Measurements from ENCODE around the gene KCNJ12.

The KCNJ12 gene

GRCh38 chr17:21370430-21370829 is 5.7 kb upstream of the KCNJ12 start:
- DNase-seq = peak; percentile 19 to 43

GRCh38 chr17:21371511-21372081 is 4.6 kb upstream of the KCNJ12 start:
- DNase-seq = no peak

DNA sequence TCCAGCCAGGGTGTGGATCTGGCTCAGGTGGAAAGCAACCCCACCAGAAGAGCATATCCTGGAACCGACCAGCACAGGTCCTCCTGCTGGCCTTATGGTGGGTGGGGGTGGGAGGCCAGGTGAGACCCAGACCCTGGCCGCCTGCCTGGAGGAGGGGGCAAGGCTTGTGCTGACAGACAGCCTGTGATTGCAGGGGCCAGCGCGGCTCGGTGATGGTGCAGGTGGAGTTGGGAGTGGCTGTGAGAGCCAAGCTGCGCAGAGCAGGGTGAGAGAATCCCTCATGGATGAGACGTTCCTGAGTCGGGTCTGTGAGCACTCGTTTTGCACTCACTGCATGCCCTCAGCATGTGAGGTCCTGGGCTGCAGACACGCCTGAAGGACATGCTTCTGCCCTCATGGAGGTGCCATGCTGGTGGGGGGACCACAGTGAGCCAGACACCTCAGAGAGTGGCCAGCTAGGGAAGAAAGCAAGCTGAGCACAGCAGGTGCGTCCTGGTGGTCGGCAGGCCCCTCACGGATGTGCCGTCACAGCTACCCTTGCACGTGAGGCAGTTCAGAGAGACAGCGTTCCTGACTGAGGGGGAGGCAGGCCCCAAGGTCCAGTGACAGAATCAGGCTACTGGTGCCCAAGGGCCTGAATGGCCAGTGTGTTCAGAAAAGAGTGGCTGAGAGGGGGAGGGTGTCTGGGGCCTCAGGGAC is 3.8 kb upstream of the KCNJ12 start:
- DNase-seq = no peak

DNA sequence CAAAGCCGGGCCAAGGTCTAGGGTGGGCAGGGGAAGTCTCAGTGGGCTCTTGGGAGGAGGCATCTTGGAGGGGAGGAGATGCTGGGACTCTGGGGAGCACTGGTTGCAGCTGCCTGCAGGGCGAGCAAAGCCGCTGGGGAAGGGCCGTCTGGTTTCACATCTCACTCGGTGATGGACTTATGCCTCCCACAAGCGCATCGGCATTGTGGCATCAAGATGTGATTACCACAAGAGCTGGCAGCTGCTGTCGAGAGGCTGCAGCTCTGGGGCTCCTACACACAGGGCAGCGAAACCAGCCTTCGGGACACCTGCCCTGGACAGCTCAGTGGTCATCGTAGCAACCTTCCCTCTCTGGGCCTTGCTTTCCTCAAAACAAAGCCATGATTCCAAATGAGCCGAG is 3.1 kb upstream of the KCNJ12 start:
- no peak for DNase-seq

- no peak for DNase-seq
Observed at GRCh38 chr17:21373696-21374440, 2.3 kb upstream of the KCNJ12 start.

- peak in 1 of 2 experiments; percentile 2 for DNase-seq
Observed at GRCh38 chr17:21374441-21375161, 1.6 kb upstream of the KCNJ12 start.

GRCh38 chr17:21375162-21375560 is 996 bp upstream of the KCNJ12 start:
- DNase-seq = no peak

DNA sequence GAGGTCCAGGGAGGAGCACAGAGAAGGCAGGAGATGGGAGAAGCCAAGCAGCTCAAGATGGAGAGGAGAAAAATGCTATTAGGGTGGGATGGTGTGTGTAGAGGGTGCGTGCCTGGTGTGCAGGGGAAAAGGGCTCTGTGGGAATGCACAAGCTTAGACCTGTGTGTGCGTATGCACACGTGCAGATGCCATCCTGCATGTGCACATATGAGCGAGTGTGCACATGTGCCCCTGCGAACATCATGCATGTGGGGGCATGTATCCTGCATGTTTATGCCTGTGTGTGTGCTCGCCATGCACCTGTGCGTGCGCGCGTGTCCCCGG is 438 bp upstream of the KCNJ12 start:
- DNase-seq = no peak

- DNase-seq = no peak
Observed at GRCh38 chr17:21376759-21377690, 868 bp downstream of the KCNJ12 start.

- no peak for DNase-seq
Observed at GRCh38 chr17:21377705-21378396, 1.7 kb downstream of the KCNJ12 start.

GRCh38 chr17:21378553-21378952 is 2.4 kb downstream of the KCNJ12 start:
- DNase-seq = no peak

GRCh38 chr17:21379080-21379711 is 3.0 kb downstream of the KCNJ12 start:
- no peak for DNase-seq

DNA sequence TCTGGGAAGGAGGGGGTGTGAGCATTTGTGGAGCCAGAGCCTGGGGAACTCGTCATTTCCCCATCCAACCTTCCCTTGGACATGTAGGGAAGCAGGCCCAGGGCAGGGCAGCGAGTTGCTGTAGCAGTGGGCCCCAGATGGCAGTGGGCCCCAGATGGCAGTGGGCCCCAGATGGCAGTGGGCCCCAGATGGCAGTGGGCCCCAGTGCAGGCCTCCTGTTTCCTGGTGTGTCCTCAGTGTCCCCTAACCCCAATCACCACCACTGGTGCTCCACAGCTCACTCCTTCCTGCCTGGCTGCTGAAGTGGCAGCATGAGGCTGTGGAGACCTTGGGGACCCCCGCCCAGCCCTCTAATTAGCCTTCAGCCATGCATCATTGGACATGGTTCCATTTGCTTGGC is 4.5 kb downstream of the KCNJ12 start:
- DNase-seq = no peak

DNA sequence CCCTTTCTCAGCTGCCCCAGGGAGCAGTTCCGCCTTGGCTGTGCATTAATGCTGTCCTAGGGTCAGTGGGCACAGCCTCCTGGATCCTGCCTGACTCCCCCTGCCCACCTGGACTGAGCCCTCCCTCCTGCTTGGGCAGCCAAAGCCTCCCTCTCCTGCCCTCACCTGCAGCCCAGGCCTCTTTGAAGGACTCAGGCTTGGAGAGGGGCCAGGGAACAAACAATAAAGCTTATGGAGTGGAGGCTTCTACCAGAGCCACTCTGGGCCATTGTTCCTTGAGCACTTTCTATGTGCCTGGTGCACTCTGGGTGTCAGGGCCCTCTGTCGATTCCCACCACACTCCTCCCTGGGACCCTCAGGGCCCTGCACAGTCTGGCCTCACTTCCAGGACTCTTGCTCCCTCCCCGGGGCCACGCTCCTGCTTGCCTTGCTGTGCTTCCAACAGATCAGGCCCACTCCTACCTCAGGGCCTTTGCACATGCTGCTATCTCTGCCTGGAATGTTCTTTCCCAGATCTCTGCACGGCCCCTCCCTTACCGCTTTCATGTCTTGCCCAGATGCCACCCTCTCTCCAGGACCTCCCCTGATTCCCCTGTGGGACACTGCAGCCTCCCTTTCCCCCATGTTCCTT is 5.0 kb downstream of the KCNJ12 start:
- no peak for DNase-seq

DNA sequence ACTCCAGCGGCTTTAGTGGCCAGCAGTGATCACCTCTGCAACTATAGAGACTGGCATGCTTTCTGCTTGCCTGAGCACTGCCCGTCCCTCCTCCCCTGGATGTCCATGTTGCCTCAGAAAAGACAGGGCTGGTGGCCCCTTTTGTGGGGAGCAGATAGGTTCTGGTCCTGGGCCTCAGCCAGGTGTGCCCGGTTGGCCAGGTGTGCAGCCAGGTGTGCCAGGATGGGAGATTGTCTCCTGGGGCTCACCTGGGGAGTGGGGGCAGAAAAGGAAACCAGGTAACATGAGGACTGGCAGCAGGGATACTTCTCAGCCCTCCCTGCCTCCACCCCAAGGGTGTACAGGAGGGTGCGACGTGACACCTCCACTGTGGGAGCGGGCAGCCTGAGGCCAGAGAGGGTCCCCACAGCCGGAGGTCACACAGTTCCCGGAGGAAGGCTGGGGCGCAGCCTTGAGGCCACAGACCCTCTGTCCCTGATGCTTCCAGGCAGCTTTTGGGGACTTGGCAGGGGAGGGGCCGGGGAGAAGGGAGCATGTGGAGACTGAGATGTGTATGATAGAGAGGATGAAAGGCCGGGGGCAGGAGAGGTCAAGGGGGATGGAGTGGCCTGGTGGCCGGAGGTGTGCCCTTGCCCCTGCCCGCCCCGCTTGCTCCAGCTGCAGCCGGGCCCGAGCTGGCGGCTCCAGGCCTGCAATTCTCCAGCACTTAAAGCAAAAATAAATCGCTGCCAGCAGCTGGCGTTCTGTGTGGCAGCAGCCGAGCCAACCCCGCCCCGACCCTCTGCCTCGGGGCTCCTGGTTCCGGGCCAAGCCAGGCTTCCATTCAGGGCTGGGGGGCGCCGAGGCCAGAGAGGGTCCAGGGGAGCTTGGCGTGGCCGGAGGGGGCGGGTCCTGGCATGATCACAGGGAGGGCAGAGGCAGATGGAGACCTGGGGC is 6.7 kb downstream of the KCNJ12 start:
- DNase-seq = no peak

GRCh38 chr17:21385281-21385845 is 9.2 kb downstream of the KCNJ12 start:
- DNase-seq = no peak

DNA sequence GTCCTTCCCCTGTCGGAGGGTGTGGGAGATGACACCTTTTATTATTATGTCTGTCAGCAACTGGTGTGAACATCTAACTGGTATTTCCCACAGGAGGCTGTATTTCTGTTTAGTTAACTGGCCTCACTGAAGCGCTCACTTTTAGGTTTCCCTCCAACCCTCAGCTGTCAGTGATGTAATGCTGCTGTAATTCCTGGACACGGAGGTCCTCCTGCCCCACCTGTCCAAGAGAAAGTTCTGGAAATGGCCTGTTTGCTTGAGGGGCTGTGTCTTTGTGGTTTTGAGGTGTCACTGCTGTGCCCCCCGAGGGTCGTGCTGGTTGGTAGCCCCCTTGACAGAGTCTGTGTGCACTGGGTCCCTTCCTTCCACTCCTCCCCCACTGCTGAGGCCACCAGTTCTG is 11.5 kb downstream of the KCNJ12 start:
- DNase-seq = no peak

DNA sequence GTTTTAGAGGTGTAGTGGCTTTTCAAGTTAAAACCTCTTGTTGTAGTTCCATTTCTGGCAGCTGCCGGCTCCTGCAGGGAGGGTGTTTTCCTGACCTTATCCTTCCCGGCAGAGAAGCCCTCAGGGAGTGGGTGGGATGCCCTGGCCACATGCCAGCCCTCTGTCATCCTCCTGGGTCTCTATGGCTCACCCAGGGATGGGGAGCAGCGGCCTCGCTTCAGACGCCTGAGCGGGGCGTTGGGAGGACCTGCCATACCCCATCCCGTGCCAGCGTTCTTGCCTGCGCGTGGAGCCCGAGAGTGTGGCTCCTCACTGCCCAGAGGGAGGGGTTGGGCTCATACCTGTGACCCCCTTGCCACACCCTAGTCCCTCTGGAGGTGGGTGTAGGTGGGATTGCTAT is 11.9 kb downstream of the KCNJ12 start:
- no peak for DNase-seq

DNA sequence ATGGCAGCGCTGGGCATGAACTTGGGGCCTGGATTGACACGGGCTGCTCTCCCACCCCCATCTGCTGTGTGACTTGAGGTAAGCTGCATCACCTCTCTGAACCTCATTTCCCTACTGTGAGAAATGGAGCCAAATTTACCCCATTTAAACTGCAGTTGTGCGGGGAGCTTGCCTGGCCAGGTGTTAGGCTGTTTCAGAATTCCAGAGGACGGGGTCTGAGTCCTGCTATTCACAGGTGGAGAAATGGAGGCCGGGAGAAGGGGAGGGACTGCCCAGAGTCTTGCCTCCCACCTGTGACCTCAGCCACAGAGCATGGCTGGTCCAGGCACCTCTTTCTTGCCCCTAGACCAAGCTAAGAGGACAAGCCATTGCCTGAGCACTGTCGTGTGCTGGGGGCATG is 12.8 kb downstream of the KCNJ12 start:
- DNase-seq = no peak

Measured in Kasumi-1 (cell line).